ENCODE measurements around the gene RRAGD.

Gene RRAGD

DNA sequence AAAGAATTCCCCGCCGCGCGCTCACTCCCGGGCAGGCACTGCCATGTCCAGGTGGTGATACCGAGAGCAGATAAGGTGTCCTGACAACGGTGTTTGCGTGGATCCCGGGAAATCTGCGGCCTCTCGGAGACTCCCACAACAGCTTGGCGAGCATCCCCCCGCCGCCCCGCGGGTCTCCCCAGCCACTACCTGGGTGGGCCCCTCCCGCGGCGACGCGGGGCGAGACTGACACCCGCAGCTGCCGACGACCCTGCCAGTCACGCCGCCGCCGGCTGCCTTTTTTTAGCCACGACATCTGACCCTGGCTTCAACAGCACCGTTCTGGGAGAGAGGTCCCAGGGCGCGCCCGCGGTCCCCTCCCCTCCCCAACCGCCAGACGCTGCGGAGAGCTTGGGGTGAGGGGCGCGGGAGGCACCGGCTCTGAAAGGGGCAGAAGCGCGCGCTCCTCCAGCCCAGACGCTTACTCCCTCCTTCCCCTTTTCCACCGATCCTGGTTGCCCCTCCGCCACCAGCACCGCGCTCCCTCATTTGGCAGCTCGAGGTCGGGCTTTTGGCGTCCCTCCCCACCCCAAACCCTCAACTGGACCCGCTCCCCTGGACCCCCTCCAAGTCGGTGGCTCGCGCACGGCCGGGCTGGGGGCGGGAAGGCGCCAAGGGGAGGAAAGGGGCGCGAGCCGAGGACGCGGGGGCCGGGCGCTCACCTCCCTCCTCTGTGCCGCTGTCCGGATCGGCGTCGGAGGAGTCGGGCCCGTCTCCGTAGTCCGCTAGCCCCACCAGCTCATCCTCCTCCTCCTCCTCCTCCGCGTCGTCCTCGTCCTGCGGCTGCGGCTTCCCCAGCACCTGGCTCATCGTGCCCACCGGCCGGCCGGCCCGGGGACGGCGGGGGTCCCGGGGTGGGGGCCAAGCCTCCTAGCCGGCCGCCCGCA, 665 bp downstream of the RRAGD start:
- peaks cover 50% of the 10 kb centered on the region for H3K4me1 ChIP-seq (ENCODE audit: insufficient read depth, low read length, poor library complexity, severe bottlenecking)
- peak overlapping the region; percentile 93 for H2AFZ ChIP-seq (ENCODE audit: low read length)
- peak overlapping the region; percentile 85 for H3K4me2 ChIP-seq (ENCODE audit: low read depth, low read length, poor library complexity, severe bottlenecking)
- H4K20me1 ChIP-seq (ENCODE audit: insufficient read depth, low read length, poor library complexity, severe bottlenecking): peaks cover 14% of the 10 kb centered on the region
- no peaks in the 10 kb centered on the region for H3K36me3 ChIP-seq (ENCODE audit: insufficient read depth, low read length)
- no peaks in the 10 kb centered on the region for H3K9me2 ChIP-seq (replicated peaks; ENCODE audit: low read depth, low read length)
- no peaks in the 10 kb centered on the region for H3F3A ChIP-seq (ENCODE audit: low read depth)
- peak overlapping the region; percentile 84 for H3K4me3 ChIP-seq (ENCODE audit: low read length, poor library complexity, severe bottlenecking)
- H3K27me3 ChIP-seq (ENCODE audit: insufficient read depth, low read length, poor library complexity, severe bottlenecking): no peaks in the 10 kb centered on the region
- H3K9me3 ChIP-seq (ENCODE audit: insufficient read depth, low read depth, low read length): no peaks in the 10 kb centered on the region
- TF ChIP-seq EZH2phosphoT487 (IDR thresholded peaks at IDR 0.05; ENCODE audit: borderline replicate concordance): no peak
- TF ChIP-seq, protein P1, sequence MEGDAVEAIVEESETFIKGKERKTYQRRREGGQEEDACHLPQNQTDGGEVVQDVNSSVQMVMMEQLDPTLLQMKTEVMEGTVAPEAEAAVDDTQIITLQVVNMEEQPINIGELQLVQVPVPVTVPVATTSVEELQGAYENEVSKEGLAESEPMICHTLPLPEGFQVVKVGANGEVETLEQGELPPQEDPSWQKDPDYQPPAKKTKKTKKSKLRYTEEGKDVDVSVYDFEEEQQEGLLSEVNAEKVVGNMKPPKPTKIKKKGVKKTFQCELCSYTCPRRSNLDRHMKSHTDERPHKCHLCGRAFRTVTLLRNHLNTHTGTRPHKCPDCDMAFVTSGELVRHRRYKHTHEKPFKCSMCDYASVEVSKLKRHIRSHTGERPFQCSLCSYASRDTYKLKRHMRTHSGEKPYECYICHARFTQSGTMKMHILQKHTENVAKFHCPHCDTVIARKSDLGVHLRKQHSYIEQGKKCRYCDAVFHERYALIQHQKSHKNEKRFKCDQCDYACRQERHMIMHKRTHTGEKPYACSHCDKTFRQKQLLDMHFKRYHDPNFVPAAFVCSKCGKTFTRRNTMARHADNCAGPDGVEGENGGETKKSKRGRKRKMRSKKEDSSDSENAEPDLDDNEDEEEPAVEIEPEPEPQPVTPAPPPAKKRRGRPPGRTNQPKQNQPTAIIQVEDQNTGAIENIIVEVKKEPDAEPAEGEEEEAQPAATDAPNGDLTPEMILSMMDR (conservative IDR thresholded peaks at IDR 0.05; ENCODE audit: low read length): no peak
- H3K9ac ChIP-seq (ENCODE audit: low read depth, low read length, poor library complexity, severe bottlenecking): peak overlapping the region; percentile 88
- H3K79me2 ChIP-seq (ENCODE audit: insufficient read depth, low read length): peaks cover 64% of the 10 kb centered on the region

GRCh38 chr6:89410788-89411144, 1.3 kb downstream of the RRAGD start:
- Histone ChIP-seq H3K27me3 (ENCODE audit: insufficient read depth, low read length, poor library complexity, severe bottlenecking) (no peaks in the 10 kb centered on the region), H3K79me2 (ENCODE audit: insufficient read depth, low read length) (peaks cover 71% of the 10 kb centered on the region), H3K4me3 (ENCODE audit: low read length, poor library complexity, severe bottlenecking) (peak overlapping the region; percentile 84), H3K4me2 (ENCODE audit: low read depth, low read length, poor library complexity, severe bottlenecking) (peak overlapping the region; percentile 85), H3K4me1 (ENCODE audit: insufficient read depth, low read length, poor library complexity, severe bottlenecking) (peaks cover 57% of the 10 kb centered on the region), H4K20me1 (ENCODE audit: insufficient read depth, low read length, poor library complexity, severe bottlenecking) (peaks cover 16% of the 10 kb centered on the region), H3K9me3 (ENCODE audit: insufficient read depth, low read depth, low read length) (no peaks in the 10 kb centered on the region), H3K9me2 (replicated peaks; ENCODE audit: low read depth, low read length) (no peaks in the 10 kb centered on the region), H3K9ac (ENCODE audit: low read depth, low read length, poor library complexity, severe bottlenecking) (peak overlapping the region; percentile 88), H3F3A (ENCODE audit: low read depth) (no peaks in the 10 kb centered on the region), H3K36me3 (ENCODE audit: insufficient read depth, low read length) (no peaks in the 10 kb centered on the region), H2AFZ (ENCODE audit: low read length) (peak overlapping the region; percentile 93)
- no peak for TF ChIP-seq EZH2phosphoT487 (IDR thresholded peaks at IDR 0.05; ENCODE audit: borderline replicate concordance)
- TF ChIP-seq, protein P1 (conservative IDR thresholded peaks at IDR 0.05; ENCODE audit: low read length): no peak

- H3K4me2 ChIP-seq (ENCODE audit: low read depth, low read length, poor library complexity, severe bottlenecking): peak overlapping the region; percentile 85
- peak overlapping the region; percentile 84 for H3K4me3 ChIP-seq (ENCODE audit: low read length, poor library complexity, severe bottlenecking)
- H2AFZ ChIP-seq (ENCODE audit: low read length): peak overlapping the region; percentile 93; the same call in 1 of the 2 replicates
Measured at GRCh38 chr6:89410231-89410761, 1.8 kb downstream of the RRAGD start.

More at GRCh38 chr6:89410231-89410761, 1.8 kb downstream of the RRAGD start:
- Histone ChIP-seq H3K4me1 (ENCODE audit: insufficient read depth, low read length, poor library complexity, severe bottlenecking) (peaks cover 61% of the 10 kb centered on the region), H3F3A (ENCODE audit: low read depth) (no peaks in the 10 kb centered on the region), H3K36me3 (ENCODE audit: insufficient read depth, low read length) (no peaks in the 10 kb centered on the region), H4K20me1 (ENCODE audit: insufficient read depth, low read length, poor library complexity, severe bottlenecking) (peaks cover 20% of the 10 kb centered on the region), H3K9ac (ENCODE audit: low read depth, low read length, poor library complexity, severe bottlenecking) (peak overlapping the region; percentile 88), H3K9me2 (replicated peaks; ENCODE audit: low read depth, low read length) (no peaks in the 10 kb centered on the region), H3K79me2 (ENCODE audit: insufficient read depth, low read length) (peaks cover 76% of the 10 kb centered on the region), H3K27me3 (ENCODE audit: insufficient read depth, low read length, poor library complexity, severe bottlenecking) (no peaks in the 10 kb centered on the region), H3K9me3 (ENCODE audit: insufficient read depth, low read depth, low read length) (no peaks in the 10 kb centered on the region)
- TF ChIP-seq, protein P1 (conservative IDR thresholded peaks at IDR 0.05; ENCODE audit: low read length): no peak
- no peak for TF ChIP-seq EZH2phosphoT487 (IDR thresholded peaks at IDR 0.05; ENCODE audit: borderline replicate concordance)
